NCI-H345 treated with DMSO at 0.1 percent for 48 hours (cell line): ENCODE measurements around the gene KISS1R.
"Not testable (repeated sequence)": the region's sequence is repeated elsewhere in the genome, so short reads cannot be mapped to it uniquely, and the experiment has no call there.

ENCODE experiments used
- DNase-seq: peaks from one replicate; lab custom pipeline; 2025; ENCODE audit not compliant: unreplicated experiment; lab: John Stamatoyannopoulos, UW

The KISS1R gene

DNA sequence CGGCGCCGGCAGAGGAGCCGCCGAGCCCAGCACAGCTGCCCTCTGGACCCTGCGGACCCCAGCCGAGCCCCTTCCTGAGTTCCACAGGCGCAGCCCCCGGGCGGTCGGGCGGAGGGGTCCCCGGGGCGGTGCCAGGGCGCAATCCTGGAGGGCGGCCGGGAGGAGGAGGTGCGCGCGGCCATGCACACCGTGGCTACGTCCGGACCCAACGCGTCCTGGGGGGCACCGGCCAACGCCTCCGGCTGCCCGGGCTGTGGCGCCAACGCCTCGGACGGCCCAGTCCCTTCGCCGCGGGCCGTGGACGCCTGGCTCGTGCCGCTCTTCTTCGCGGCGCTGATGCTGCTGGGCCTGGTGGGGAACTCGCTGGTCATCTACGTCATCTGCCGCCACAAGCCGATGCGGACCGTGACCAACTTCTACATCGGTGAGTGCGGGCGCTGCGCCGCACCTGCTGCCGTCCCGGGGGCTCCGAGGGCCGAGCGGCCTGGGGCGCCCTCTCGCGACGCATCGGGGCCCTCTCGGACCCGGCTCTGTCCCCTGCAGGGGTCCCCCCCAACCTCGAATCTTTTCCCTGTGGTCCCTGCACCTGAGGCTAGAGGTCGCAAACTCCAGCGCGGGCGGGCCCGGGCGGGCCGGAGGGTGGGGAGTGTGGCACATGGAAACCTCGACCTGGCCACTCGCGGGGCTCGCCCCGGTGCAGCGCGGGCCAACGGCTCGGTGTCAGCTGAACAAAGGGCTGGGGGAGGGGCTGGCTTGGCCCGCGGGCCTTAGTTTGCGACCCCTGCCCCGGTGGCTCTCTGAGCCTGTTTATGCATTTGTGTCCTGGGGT lies at the start of gene KISS1R:
Gene KISS1R, plus strand, starts transcription at position 11 of the 829 bp plus-strand sequence. Its CDS starts 170 bp downstream, at position 181.
- no peak for DNase-seq

DNA sequence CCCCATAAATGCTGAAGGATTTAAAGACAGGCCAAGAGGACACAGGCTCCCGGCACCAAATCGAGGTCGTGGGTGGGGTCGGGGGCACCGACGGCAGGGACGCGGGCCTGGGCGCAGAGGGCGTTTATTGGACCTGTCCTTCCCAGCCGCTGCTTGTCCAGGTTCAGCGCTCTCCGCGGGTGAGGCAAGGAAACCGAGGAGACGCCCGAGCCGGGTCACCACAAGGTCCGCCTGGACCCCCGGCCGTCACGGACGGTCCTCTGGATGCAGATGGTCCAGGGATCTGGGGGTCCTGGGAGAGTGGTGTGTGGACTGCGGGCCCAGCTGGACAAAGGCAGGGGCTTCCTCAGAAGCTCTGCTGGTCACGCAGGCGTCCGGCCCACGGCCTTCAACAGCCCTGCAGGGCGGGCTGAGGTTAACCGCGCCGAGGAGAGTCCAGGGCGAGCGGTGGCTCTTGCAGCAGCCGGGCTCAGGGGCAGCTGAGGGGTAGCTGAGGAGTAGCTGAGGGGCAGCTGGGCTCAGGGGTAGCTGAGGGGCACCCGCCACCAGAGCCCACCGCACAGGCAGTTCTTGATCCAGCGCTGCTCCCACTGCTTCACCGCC lies 49.2 kb upstream of the KISS1R start:
- no peak for DNase-seq

DNA sequence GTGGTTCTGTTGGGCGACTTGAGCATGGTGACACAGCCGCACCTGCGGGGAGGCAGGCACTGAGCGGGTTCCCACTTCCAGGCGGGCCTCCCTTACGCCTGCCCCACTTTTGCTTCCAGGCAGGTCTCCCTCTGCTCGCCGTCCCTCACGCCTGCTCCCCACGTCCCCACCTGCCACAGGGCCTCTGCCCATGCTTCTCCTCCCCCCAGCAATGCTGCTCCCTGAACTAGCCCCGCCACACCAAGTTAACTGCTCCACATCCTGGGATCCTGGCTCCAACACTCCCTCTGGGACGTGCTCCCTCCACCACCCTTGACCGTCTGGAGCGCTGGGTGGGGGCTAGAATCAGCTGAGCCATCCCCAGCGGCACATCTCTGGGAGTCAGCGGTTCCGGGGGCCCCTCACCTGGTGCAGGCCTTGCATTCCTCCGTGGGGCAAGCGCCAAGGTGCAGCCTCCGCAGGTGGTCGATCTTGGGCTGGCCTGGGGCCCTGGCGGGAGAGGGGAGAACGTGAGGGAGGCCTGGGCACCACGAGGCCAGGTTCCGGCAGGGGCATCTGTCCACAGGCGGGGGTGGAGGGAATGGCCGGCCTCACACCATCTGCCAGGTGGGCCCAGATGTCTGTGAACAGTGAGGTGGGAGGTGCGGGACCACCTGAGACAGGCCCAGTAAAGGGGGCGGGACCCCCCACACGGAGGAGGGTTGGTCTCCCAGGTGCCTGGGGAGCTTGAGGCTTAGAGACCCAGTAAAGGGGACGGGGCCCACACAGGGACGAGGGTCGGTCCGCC lies 48.5 kb upstream of the KISS1R start:
- no peak for DNase-seq

DNA sequence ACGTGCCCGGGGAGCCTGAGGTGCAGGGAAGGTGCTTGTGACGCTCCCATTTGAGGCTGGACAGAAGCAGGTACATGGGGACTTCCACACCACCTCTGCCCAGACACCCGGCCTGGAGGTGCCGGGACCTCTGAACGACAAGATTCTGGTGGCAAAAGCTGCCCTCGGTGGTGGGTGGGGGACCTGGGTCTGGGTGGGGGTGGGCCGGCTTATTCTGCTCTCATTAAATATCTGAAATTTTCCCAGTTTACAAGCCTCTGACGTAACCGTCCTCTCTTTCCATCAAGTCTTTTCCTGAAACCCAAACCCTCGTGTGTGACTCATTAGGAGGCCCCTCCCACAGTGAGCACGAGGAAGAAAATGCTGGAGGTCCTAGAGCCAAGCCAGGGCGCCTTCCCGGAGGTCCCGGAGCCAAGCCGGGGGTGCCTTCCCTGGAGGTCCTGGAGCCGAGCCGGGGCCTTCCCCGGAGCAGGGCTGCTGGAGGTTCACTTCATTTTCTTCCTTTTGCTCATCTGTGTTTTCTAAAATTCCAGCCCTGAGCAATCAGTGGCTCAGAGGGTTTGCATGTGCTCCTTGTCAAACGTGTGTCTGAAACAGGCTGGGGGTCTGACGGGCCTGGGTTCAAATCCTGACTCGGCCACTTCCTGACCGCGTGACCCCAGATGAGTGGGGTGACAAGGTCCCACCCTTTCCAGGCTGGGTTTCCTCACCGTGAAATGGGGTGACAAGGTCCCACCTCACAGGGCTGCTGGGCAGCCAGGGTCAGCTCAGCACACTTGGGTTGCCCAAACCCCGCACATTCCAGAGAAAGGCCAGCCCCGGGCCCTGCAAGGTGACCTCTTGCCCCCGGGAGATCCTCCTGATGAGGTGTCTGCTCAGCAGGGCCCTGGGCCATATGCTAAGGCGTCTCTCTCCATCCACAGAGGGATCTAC lies 47.6 kb upstream of the KISS1R start:
- no peak for DNase-seq

DNA sequence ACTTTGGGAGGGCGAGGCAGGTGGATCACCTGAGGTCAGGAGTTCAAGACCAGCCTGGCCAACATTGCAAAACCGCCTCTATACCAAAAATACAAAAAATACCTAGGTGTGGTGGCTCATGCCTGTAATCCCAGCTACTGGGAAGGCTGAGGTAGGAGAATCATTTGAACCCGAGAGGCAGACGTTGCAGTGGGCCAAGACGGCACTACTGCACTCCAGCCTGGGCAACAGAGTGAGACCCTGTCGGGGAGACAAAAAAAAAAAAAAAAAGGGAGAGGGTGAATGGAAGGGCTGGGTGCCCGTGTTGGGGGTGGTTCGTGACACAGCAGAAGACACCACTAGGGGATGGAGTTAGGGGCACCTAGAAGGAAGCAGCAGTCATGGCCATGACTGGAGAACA lies 46.8 kb upstream of the KISS1R start:
- no peak for DNase-seq

DNA sequence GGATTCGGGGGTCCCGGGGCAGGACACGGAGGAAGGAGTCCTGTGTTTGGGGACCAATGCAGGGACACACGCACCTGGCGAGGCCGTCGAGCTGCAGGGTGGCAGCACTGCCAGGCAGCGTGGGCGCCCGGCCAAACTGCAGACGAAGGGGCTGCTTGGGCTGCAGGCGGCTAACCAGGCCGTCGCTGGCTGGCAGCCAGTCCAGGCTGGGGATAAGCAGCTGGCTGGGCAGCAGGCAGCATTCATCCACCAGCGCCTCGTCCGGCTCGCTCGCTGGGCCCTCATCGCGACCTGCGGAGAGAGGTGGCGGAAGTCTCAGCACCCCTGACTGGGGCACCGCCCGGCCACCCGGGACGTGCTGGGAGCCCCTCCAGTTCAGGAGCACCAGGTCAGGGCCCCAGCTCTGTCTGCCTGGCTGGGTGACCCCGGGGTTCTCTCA lies 46.2 kb upstream of the KISS1R start:
- peak; percentile 22 for DNase-seq

DNA sequence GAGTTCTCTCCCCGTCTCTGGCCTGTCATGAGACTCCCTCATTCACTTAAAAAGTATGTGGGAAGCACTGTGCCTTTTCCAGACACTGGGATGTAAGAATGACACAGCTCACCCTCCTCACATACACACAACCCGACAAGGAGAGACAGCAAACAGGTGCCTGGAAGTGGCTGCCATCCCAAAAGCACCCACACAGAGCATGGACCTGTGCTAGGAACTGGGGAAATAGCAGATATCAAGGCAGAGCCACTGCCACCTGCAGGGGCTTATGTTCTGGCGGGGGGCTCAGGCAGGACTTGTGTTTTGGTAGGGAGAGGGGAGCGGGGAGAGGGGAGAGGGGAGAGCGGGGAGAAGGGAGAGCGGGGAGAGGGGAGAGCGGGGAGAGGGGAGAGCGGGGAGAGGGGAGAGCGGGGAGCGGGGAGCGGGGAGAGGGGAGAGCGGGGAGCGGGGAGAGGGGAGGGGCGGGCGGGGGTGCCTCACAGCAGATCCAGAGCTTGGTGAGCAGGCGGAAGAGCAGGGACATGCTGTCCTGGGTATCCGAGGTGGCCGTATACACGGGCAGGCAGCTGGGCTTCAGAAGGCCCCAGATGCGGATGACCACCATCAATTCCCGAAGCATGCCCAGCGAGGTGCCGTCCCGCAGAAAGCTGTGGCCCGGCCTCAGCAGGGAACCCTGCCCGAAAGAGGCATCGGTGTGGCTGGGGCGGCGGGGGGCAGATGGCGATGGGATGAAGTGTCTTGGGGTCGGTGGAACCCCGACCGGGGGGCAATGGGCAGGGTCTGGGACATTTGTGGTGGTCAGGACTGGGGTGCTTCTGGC lies 45.5 kb upstream of the KISS1R start:
- DNase-seq = no peak

DNA sequence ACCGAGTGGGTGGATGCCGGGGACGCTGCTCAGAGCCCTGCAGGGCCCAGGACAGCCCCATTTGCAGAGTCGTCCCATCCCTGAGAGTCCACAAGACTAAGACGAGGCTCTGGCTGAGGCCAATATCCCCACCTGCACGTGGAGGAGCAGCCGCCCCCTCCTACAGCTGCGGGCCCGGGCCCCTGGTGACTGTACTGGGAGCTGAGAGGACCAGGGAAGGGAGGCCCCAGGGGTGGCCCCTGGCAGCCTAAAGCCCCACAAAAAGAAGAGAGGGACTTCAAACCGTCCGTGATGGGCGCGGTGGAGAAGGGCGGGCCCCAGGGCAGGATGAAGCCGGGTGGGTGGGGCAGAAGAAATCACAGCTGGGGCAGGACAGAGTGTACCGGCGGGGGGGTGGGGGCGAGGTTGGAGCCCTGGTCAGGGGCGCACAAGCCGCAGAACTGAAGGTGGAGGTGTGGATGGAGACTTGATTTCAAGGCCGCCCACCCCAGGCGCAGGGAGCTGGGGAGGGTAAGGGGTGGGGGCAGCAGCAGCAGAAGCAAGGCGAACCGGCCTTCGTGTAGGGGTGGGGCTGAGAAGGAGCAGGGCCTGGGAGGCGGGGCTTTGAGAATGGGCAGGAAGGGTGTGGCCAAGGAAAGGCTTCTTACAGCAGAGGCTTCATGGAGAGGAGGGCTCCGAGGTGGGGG lies 44.7 kb upstream of the KISS1R start:
- DNase-seq = no peak

DNA sequence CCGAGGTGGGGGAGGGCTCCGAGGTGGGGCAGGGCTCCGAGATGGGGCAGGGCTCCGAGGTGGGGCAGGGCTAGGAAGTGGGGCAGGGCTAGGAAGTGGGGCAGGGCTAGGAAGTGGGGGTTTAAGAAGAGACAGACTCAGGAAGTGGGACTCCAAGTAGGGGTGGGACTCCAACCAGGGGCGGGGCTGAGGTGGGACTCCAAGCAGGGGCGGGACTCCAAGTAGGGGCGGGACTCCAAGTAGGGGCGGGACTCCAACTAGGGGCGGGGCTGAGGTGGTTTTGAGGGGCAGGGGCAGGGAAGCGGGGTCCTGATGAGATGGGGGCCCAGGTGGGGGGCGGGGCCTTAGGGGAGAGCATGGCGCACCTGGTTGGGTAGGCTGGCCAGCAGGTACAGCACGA lies 44.0 kb upstream of the KISS1R start:
- no peak for DNase-seq

DNA sequence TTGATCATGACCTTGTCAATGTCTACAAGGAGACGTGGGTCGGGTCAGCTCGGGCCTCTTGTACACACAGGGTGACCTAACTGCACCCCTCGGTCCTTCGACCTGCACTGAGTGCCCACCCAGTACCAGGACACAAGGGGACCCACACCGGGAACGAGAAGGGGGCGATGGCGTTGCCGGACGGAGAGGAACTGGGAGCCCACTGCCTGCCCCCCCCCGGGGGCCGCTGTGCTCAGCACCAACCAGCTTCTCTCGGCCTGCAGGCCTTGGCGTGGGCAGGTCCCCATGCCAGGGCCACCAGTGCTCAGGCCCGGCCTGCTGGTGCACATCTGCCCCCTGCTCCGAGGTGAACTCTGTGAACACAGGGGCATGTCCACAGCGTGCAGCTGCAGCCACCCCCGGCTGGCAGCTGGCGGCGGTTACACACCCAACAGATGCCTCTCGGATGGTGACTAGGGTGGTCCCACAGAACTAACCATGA lies 43.5 kb upstream of the KISS1R start:
- DNase-seq = no peak

DNA sequence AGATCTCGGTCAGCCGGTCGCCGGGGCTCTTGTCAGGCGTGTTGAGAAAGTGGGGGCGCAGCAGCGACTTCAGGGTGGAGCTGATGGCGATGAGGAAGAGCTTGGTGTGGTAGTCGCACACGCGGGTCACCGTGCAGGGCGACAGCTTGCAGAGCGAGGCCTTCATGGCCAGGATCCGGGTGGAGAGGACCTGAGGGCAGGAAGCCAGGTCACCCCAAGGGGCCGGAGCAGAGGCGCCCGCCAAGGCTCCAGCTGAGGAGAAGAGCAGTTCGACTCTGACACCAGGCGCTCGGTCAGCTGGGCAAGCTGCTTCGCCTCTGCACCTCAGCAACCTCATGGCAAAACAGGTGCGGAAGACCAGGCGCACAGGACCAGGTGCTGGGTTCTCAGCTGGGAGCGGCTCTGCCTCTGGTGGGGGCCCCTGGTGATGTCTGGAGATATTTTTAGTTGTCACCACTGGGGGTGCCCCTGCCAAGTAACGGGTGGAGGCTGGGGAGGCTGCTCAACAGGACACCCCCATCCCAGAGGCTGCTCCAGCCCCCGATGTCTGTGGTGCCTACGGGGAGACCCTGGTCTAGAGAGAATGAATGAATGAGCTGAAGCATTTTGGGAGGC lies 41.8 kb upstream of the KISS1R start:
- DNase-seq = no peak

DNA sequence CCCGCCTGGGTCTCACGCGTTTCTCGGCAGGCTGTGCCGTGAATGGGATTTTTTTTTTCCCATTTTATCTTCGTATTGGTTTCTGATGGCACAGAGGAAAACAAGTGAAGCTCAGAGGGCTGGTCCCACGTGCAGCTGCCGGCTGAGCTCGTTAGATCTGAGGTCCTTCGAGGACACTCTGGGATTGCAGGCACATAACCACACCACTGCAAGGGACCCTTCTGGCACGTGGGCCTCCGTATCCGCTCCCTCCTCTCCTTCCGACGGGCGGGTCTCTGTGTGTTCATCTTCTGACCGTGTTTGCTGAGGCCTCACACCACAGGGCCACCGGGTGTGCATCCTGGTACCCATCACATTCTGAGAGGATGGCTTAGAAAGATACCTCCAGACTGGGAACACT lies 41.0 kb upstream of the KISS1R start:
- no peak for DNase-seq

DNA sequence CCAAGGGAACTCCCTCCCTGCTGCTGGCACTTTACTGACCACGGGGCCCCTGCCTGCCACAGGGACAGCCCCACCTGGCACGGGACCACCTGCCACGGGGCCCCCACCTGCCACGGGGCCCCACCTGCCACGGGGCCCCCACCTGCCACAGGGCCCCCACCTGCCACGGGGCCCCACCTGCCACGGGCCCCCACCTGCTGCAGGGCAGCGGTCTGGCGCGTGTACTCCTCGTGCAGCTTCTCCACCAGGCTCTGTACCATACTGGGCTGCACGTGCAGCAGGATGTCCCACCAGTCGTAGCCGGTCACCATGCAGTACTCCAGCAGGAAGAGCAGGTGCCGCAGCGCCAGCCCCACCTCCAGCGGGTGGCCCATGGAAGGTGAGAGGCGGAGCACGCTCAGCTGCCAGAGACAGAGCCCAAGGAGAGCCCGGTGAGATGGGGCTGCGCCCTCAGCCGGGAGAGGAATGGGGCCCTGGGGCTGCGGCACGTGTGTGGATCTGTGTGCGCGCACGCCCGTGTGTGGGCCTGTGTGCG lies 40.3 kb upstream of the KISS1R start:
- DNase-seq = no peak

DNA sequence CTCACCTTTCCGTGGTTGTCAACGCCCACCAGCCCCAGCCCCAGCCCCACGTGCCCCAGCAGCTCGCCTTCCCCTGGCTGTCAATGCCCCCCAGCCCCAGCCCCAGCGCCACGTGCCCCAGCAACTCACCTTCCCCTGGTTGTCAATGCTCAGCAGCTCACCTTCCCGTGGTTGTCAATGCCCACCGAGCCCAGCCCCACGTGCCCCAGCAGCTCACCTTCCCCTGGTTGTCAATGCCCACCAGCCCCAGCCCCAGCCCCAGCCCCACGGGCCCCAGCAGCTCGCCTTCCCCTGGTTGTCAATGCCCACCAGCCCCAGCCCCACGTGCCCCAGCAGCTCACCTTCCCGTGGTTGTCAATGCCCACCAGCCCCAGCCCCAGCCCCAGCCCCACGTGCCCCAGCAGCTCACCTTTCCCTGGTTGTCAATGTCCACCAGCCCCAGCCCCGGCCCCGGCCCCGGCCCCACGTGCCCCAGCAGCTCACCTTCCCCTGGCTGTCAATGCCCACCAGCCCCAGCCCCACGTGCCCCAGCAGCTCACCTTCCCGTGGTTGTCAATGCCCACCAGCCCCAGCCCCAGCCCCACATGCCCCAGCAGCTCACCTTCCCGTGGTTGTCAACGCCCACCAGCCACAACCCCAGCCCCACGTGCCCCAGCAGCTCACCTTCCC lies 39.0 kb upstream of the KISS1R start:
- DNase-seq = not testable (repeated sequence)

DNA sequence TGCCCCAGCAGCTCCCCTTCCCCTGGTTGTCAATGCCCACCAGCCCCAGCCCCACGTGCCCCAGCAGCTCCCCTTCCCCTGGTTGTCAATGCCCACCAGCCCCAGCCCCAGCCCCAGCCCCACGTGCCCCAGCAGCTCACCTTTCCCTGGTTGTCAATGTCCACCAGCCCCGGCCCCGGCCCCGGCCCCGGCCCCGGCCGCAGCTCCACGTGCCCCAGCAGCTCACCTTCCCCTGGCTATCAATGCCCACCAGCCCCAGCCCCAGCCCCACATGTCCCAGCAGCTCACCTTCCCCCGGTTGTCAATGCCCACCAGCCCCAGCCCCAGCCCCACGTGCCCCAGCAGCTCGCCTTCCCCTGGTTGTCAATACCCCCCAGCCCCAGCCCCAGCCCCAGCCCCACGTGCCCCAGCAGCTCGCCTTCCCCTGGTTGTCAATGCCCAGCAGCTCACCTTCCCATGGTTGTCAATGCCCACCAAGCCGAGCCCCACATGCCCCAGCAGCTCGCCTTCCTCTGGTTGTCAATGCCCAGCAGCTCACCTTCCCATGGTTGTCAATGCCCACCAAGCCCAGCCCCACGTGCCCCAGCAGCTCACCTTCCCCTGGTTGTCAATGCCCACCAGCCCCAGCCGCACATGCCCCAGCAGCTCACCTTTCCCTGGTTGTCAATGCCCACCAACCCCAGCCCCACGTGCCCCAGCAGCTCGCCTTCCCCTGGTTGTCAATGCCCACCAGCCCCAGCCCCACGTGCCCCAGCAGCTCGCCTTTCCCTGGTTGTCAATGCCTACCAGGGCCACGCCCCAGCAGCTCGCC lies 38.2 kb upstream of the KISS1R start:
- not testable (repeated sequence) for DNase-seq

DNA sequence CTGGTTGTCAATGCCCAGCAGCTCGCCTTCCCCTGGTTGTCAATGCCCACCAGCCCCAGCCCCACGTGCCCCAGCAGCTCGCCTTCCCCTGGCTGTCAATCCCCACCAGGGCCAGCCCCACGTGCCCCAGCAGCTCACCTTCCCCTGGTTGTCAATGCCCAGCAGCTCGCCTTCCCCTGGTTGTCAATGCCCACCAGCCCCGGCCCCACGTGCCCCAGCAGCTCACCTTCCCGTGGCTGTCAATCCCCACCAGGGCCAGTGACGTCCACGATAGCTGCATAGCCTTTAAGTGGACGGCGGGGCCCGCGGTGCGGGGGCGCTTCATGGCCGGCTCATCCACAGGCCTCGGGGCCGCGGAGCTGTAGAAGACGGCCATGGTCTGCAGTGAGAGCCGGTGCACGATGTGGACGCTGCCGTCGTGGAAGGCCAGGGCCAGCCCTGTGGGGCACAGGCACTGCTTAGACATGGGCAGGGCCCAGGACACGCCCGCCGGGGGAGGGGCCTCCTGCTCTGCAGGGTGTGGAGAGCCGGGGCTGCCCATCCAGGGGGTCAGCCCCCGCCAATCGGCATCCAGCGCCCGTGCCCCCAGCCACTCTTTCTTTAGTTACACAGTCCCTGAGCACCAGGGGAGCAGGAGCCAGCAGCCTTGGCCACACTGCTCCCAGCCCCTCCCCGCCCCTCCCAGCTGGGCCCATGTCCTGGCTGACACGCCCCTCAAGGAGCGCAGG lies 37.3 kb upstream of the KISS1R start:
- DNase-seq = no peak
